ENCODE measurements around the gene CDH20. TPM values are rescaled to one million over a fixed set of nuclear protein-coding genes. Genes with fewer than 3 reads are reported as not detected.

Gene CDH20
- polyA plus RNA-seq, 1 donor (not counting 4 experiments of a cell fraction or from before 2014, with no cell fraction given), result not detected

GRCh38 chr18:61591253-61591652, 258.0 kb downstream of the CDH20 start:
- Histone ChIP-seq H3K9me1 (ENCODE audit: control insufficient read depth, extremely low read depth, insufficient read depth, low read length) (peaks cover 2% of the 10 kb centered on the region), H3K27ac (ENCODE audit: control insufficient read depth, insufficient read depth, low read length) (no peak overlapping the region), H3K79me2 (ENCODE audit: control insufficient read depth, insufficient read depth, low read length) (no peaks in the 10 kb centered on the region), H3K9ac (ENCODE audit: control insufficient read depth, extremely low read depth, insufficient read depth, low read length) (no peak overlapping the region), H2AFZ (ENCODE audit: control insufficient read depth, low read length) (no peak overlapping the region), H3K36me3 (ENCODE audit: control insufficient read depth in 2 of 2, extremely low read depth in 1 of 2, insufficient read depth in 2 of 2, low read length in 2 of 2) (peaks cover 0 to 4% of the 10 kb centered on the region in 2 experiments), H3K9me3 (ENCODE audit: control insufficient read depth, low read depth, low read length) (no peaks in the 10 kb centered on the region), H4K20me1 (ENCODE audit: control insufficient read depth, extremely low read depth, insufficient read depth, low read length) (no peaks in the 10 kb centered on the region), H3K27me3 (ENCODE audit: control insufficient read depth, extremely low read depth, insufficient read depth, low read length) (no peaks in the 10 kb centered on the region), H3K4me3 (ENCODE audit: control insufficient read depth in 2 of 3, extremely low read depth in 1 of 3, insufficient read depth in 2 of 3, low read depth in 1 of 3, low read length in 3 of 3) (no peak overlapping the region), H3K4me1 (ENCODE audit: control insufficient read depth, extremely low read depth, insufficient read depth, low read length) (no peaks in the 10 kb centered on the region), H3K4me2 (ENCODE audit: control insufficient read depth, extremely low read depth, insufficient read depth, low read depth, low read length) (no peak overlapping the region)
- FAIRE-seq, result no peak
- dilution Hi-C loops (cut with MboI; ENCODE audit: extremely low pct_ligation_motif_present, low sequenced_read_pairs), result no loop called here
- no peak for TF ChIP-seq EZH2 (IDR thresholded peaks at IDR 0.05; ENCODE audit: low read length)
- DNase-seq (ENCODE audit: low read depth, low spot score), result no peak

GRCh38 chr18:61595615-61596251, 262.5 kb downstream of the CDH20 start:
- FAIRE-seq, result peak; percentile 49

More at GRCh38 chr18:61595615-61596251, 262.5 kb downstream of the CDH20 start:
- peaks cover 9% of the 10 kb centered on the region for H3K4me1 ChIP-seq (ENCODE audit: control insufficient read depth, extremely low read depth, insufficient read depth, low read length)
- no peaks in the 10 kb centered on the region for H3K9me1 ChIP-seq (ENCODE audit: control insufficient read depth, extremely low read depth, insufficient read depth, low read length)
- peak overlapping the region; percentile 53 for H3K4me2 ChIP-seq (ENCODE audit: control insufficient read depth, extremely low read depth, insufficient read depth, low read depth, low read length)
- H3K9me3 ChIP-seq (ENCODE audit: control insufficient read depth, low read depth, low read length), result no peaks in the 10 kb centered on the region
- peak overlapping the region in 1 of 3 experiments; percentile 27 for H3K4me3 ChIP-seq (ENCODE audit: control insufficient read depth in 2 of 3, extremely low read depth in 1 of 3, insufficient read depth in 2 of 3, low read depth in 1 of 3, low read length in 3 of 3)
- H2AFZ ChIP-seq (ENCODE audit: control insufficient read depth, low read length), result peak overlapping the region; percentile 6
- no peaks in the 10 kb centered on the region for H4K20me1 ChIP-seq (ENCODE audit: control insufficient read depth, extremely low read depth, insufficient read depth, low read length)
- H3K36me3 ChIP-seq (ENCODE audit: control insufficient read depth in 2 of 2, extremely low read depth in 1 of 2, insufficient read depth in 2 of 2, low read length in 2 of 2), result peaks cover 9 to 16% of the 10 kb centered on the region in 2 experiments
- no peak for DNase-seq (ENCODE audit: low read depth, low spot score)
- no peak overlapping the region for H3K9ac ChIP-seq (ENCODE audit: control insufficient read depth, extremely low read depth, insufficient read depth, low read length)
- dilution Hi-C loops (cut with MboI; ENCODE audit: extremely low pct_ligation_motif_present, low sequenced_read_pairs), result no loop called here
- TF ChIP-seq EZH2 (IDR thresholded peaks at IDR 0.05; ENCODE audit: low read length) (no peak), CTCF (optimal IDR thresholded peaks at IDR 0.05 in 1 of 3, IDR thresholded peaks at IDR 0.05 in 1 of 3, conservative IDR thresholded peaks at IDR 0.05 in 1 of 3; ENCODE audit: extremely low read depth in 1 of 3, insufficient read depth in 2 of 3, low read length in 3 of 3) (no peak)
- H3K79me2 ChIP-seq (ENCODE audit: control insufficient read depth, insufficient read depth, low read length), result no peaks in the 10 kb centered on the region
- no peak overlapping the region for H3K27ac ChIP-seq (ENCODE audit: control insufficient read depth, insufficient read depth, low read length)
- no peaks in the 10 kb centered on the region for H3K27me3 ChIP-seq (ENCODE audit: control insufficient read depth, extremely low read depth, insufficient read depth, low read length)
